ENCODE measurements around the gene MEGF10. TPM values are rescaled to one million over a fixed set of nuclear protein-coding genes. Genes with fewer than 3 reads are reported as not detected.

Gene MEGF10
- total and polyA plus RNA-seq, 10 of the 15 experiments (the other 5 are each of a cell fraction or from before 2014, with no cell fraction given), result 0.03 to 0.21 (median 0.05) TPM; not detected in 5

GRCh38 chr5:127451096-127451495 is 160.5 kb downstream of the MEGF10 start:
- ChIA-PET RAD21 (ENCODE audit: unreplicated experiment) (no interaction called here), CTCF (no interaction called here), POLR2A (no interaction called here), SMC1A (ENCODE audit: uncharacterized antibody, unreplicated experiment) (no interaction called here)
- Histone ChIP-seq H3K9ac (ENCODE audit: control insufficient read depth, insufficient read depth, low read length) (no peak overlapping the region), H3K4me2 (ENCODE audit: control insufficient read depth, insufficient read depth) (no peak overlapping the region), H3K79me2 (ENCODE audit: control insufficient read depth, insufficient read depth, low read length) (no peaks in the 10 kb centered on the region), H3K27ac (ENCODE audit: control insufficient read depth, insufficient read depth) (no peak overlapping the region), H3K9me3 (replicated peaks; ENCODE audit: control insufficient read depth, insufficient read depth, low read length) (no peaks in the 10 kb centered on the region), H3K4me3 (no peak overlapping the region), H3K27me3 (replicated peaks in 1 of 2; ENCODE audit: control insufficient read depth in 2 of 2, insufficient read depth in 2 of 2, low read length in 1 of 2) (no peaks in the 10 kb centered on the region), H2AFZ (ENCODE audit: control insufficient read depth, low read depth, low read length) (no peak overlapping the region), H4K20me1 (ENCODE audit: control insufficient read depth, insufficient read depth) (no peaks in the 10 kb centered on the region), H3K4me1 (ENCODE audit: control insufficient read depth, insufficient read depth, low read length) (no peaks in the 10 kb centered on the region), H3K36me3 (ENCODE audit: control insufficient read depth in 2 of 2, insufficient read depth in 2 of 2, low read length in 1 of 2) (no peaks in the 10 kb centered on the region)
- 48% methylated on average over 4 of the region's 4 CpGs for WGBS (ENCODE audit: insufficient coverage, insufficient replicate concordance, low lambda C conversion rate, missing lambda C conversion rate)
- in situ Hi-C loops (cut with MboI), result no loop called here
- ATAC-seq, result no peak
- FAIRE-seq, result no peak
- DNase-seq (ENCODE audit: low read depth, low spot score), result no peak
- no TSS peak for BruUV-seq (replicated peaks)
- intact Hi-C loops (cut with micrococcal nuclease; ENCODE audit: unreplicated experiment), result no loop called here
- TF ChIP-seq RBBP5 (conservative IDR thresholded peaks at IDR 0.05), result no peak
- no peak for TF ChIP-seq STAT1 (conservative IDR thresholded peaks at IDR 0.05)
- TF ChIP-seq SP1 (IDR thresholded peaks at IDR 0.05; ENCODE audit: low read depth, low read length), result no peak
- TF ChIP-seq PKNOX1 (IDR thresholded peaks at IDR 0.05), result no peak
- TF ChIP-seq EP300 (IDR thresholded peaks at IDR 0.05; ENCODE audit: borderline replicate concordance in 1 of 2, control insufficient read depth in 1 of 2, low read depth in 2 of 2, low read length in 2 of 2), result no peak
- TF ChIP-seq MEF2B (IDR thresholded peaks at IDR 0.05; ENCODE audit: partially characterized antibody, poor library complexity, severe bottlenecking), result no peak
- TF ChIP-seq TCF3 (IDR thresholded peaks at IDR 0.05; ENCODE audit: borderline replicate concordance, insufficient read depth, low read depth, low read length), result no peak
- no peak for TF ChIP-seq SREBF2 (IDR thresholded peaks at IDR 0.05; ENCODE audit: low read length)
- TF ChIP-seq ZNF622 (IDR thresholded peaks at IDR 0.05), result no peak
- TF ChIP-seq SIX5 (IDR thresholded peaks at IDR 0.05; ENCODE audit: low read depth, low read length, severe bottlenecking), result no peak
- no peak for TF ChIP-seq E2F4 (IDR thresholded peaks at IDR 0.05; ENCODE audit: low read depth, low read length)
- no peak for TF ChIP-seq NFYA (IDR thresholded peaks at IDR 0.05; ENCODE audit: borderline replicate concordance, low read depth, low read length)
- TF ChIP-seq NKRF (conservative IDR thresholded peaks at IDR 0.05), result no peak
- TF ChIP-seq HDAC6 (IDR thresholded peaks at IDR 0.05; ENCODE audit: unreplicated experiment), result no peak
- no peak for TF ChIP-seq RELA (IDR thresholded peaks at IDR 0.05; ENCODE audit: borderline replicate concordance, partially characterized antibody)
- TF ChIP-seq SKIL (IDR thresholded peaks at IDR 0.05; ENCODE audit: low read depth, poor library complexity, severe bottlenecking), result no peak
- no peak for TF ChIP-seq CBX5 (IDR thresholded peaks at IDR 0.05; ENCODE audit: low read depth)
- no peak for TF ChIP-seq FOS (IDR thresholded peaks at IDR 0.05; ENCODE audit: borderline replicate concordance, extremely low read depth, insufficient read length)
